GM19193 (cell line): ENCODE results near the gene TMEM79.

Experiments
- POLR2A ChIP-seq: IDR thresholded peaks from 4 replicates; pipeline ENCODE4 v1.6.1; 2011; ENCODE audit not compliant: insufficient read depth, insufficient read length; ENCODE audit errors: extremely low read depth

The TMEM79 gene

GRCh38 chr1:156251527-156251926 is 32.6 kb upstream of the TMEM79 start:
- TF ChIP-seq POLR2A: no peak

DNA sequence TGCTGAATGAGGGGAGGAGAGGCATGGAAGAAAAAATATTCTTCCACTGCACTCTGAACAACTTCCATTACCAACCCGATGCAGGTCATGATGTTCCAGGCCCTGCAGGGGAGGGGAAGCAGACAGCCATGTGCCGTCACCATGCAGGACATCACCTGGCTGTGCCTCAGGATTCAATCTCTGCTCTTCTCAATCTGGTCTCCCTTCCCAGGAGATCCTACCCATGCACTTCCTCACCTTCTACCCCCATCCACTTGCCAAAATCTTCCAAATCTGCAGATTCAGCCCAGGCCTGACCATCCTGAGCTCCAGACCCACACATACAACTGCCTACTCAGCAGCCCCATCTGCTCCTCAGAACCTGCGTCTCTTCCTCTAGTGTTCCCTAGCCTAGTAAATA is 30.5 kb upstream of the TMEM79 start:
- TF ChIP-seq POLR2A: no peak

GRCh38 chr1:156257711-156258110 is 26.4 kb upstream of the TMEM79 start:
- TF ChIP-seq POLR2A: no peak

DNA sequence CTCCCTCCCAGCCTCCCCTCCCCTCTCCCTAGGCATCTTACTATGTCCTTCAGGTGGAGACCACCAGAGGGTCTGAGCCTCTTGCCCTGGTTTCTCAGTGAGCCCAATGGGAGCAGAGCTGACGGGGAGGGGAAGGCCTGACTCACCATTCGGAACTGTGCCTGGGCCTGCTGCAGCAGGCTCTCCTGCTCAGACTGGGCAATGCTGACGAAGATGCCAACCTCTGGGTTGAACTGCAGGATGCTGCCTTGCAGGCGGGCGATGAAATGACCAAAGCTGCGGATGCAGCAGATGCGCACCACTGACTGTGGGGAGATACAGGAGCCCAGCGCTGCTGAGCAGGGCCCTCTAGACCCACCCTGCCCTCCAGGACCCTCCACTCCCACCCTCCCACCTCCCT is 25.3 kb upstream of the TMEM79 start:
- no peak for TF ChIP-seq POLR2A

- no peak for TF ChIP-seq POLR2A
These were observed 24.3 kb upstream of the TMEM79 start for GRCh38 chr1:156259805-156260204.

DNA sequence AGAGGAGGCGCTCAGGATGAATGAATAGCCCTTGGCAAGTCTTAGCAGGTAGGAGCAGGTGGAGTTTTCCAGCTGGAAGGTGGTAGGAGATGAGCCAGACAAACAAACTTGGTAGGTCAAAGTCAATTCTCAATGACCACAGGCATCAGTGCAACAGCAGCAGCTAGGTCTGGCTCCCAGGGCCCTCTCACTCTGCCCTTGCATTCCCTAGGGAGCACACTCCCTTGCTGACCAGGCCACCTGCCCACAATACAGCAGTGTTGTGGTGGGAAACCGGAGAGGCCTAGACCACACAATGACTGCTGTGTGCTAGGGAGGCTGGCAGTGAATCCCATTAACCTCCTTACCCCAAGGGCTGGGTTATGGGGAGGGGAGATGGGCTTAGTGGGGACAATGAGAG is 23.2 kb upstream of the TMEM79 start:
- TF ChIP-seq POLR2A: no peak

GRCh38 chr1:156262461-156263287 is 21.5 kb upstream of the TMEM79 start:
- TF ChIP-seq POLR2A: no peak

GRCh38 chr1:156263288-156263655 is 20.9 kb upstream of the TMEM79 start:
- no peak for TF ChIP-seq POLR2A

GRCh38 chr1:156266051-156266450 is 18.1 kb upstream of the TMEM79 start:
- TF ChIP-seq POLR2A: no peak

GRCh38 chr1:156268336-156268735 is 15.8 kb upstream of the TMEM79 start:
- TF ChIP-seq POLR2A: no peak

DNA sequence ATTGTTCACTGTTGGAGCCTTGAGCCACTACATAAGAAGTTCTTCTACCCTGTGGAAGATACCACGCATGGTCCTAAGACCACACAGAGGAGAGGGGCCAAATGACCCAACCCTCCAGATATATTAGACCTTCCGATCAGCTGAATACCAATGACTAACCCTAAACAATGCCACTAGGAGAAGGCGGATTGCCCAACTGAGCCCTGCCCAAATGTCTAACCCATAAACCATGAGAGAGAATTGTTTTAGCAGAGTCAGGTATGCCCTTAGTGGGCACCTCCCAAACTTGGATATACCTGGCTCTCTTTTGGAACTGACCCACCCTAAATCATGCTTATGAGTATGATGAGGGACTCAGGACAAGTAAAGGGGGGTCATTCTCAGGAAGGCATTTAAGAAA is 13.8 kb upstream of the TMEM79 start:
- no peak for TF ChIP-seq POLR2A

DNA sequence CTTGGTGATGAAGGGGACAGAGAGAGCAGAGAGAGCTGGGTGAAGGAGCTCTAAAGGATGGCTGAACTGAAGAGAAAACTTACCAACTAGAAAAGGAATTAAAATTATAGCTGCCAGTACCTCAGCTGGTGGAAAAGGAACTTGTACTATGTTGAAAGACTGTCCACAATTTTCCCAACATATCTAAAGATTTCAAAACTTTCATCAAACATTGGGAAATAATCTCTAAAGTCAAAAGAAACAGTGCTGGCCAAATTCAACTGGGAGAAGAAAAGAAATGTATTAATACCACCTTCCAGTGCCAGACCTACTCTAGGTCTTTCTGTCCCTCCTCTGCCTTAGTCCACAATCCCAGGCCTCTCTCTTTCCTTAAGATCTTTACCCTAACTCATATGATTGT is 7.6 kb upstream of the TMEM79 start:
- TF ChIP-seq POLR2A: no peak

- no peak for TF ChIP-seq POLR2A
These were observed 7.2 kb upstream of the TMEM79 start for GRCh38 chr1:156276966-156277381.

GRCh38 chr1:156279837-156280236 is 4.3 kb upstream of the TMEM79 start:
- TF ChIP-seq POLR2A: no peak

DNA sequence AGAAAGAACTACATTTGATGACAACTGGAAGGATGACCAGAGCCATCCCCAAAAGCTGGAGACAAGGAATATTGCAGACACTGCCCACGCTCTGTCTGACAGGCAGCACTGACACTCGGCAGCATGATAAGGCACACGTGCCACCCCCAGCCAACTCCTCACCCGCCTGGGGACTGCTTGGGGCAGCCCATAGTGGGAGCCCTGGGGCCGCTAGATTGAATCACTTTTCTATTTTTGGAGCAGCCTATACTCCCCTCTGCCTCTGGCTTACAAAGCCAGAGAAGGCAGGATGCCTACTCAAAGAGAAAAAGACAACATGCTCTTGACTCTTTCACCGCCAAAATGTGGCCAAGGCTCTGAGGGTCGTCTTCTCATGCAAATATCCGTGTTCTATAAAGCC is 2.8 kb upstream of the TMEM79 start:
- TF ChIP-seq POLR2A: no peak

DNA sequence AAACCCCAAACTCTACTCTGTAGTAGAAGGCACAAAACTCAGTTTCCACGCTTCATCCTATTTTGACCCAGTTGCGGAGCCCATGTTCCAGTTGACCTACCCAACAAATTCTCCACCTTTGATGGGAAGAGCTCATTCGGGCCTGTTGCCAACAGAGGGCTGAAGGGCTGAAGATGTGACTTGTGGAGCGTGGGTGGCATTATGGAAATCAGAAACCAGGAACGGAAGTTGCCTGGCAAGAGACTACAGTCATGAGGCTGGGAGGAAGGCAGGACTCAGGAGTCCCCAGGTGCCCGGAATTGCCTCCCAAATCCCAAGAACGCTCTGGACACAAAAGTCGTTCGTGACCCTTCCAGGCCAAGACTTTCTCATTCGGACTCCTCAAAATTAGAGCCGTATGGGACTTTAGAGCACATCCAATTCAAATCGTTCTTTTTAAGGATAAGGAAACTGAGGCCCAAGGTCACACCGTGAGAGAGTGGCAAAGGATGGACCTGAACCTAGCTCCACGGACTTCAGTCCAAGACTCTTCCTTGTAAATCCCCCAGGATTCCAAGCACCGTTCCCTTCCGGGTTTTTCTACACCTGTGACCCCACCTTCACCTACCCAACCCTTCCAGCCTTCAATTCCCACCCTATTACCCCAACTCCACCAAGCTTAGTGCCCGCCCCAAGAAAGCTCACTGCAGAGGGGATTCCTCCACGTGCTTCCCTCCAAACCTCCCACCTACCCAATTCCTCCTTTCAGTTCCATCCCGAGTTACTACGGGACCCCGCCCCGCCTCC is 2.2 kb upstream of the TMEM79 start:
- no peak for TF ChIP-seq POLR2A
